GM10248 (cell line): Measurements from ENCODE around the gene CFLAR.

ENCODE experiments used
- CTCF ChIA-PET: fragments of 300-600 bp; sonication (Branson Sonifier 250); formaldehyde crosslinking; extraction: SDS; loops from one replicate; lab custom pipeline; 2021; ENCODE audit warnings: antibody characterized with exemption; lab: Yijun Ruan, JAX
- POLR2A ChIA-PET: fragments of 350-650 bp; sonication (Branson Sonifier 250); formaldehyde crosslinking; extraction: SDS; loops from one replicate; lab custom pipeline; 2020; ENCODE audit warnings: antibody characterized with exemption; lab: Yijun Ruan, JAX
- DNase-seq: peaks from one replicate; pipeline ENCODE4 v3.0.0; 2012; ENCODE audit errors: extremely low spot score
- CTCF ChIP-seq: IDR thresholded peaks from 2 replicates; pipeline ENCODE4 v1.5.1; 2012; ENCODE audit warnings: mild to moderate bottlenecking, low read depth; ENCODE audit errors: extremely low read depth, missing control alignments, control extremely low read depth

CFLAR gene

GRCh38 chr2:201116115-201116958, at the start of gene CFLAR:
CFLAR (plus strand) TSS chr2:201116164; CDS start chr2:201129866, 13,702 bp downstream.
- ChIA-PET POLR2A (interaction anchor here (0.7 to 0.8 kb wide), 3 partner anchors 9 to 333 kb away, joined by 3 read pairs; no protein-coding TSS in a partner anchor), CTCF (interaction anchor here (0.6 to 4.5 kb wide), 12 partner anchors 10 to 211 kb away, joined by 3 to 19 read pairs (median 4); partner anchors contain the start of gene CASP10)
- TF ChIP-seq CTCF = no peak
- DNase-seq = peak; percentile 80

- CTCF ChIA-PET = interaction anchor here (0.7 to 8.7 kb wide), 13 partner anchors 15 to 362 kb away, joined by 3 to 126 read pairs (median 5); partner anchors contain the start of gene ORC2
- DNase-seq = peak; percentile 22
- POLR2A ChIA-PET = no interaction called here
- TF ChIP-seq CTCF = no peak
Observed at GRCh38 chr2:201070948-201071478, 45.0 kb upstream of the CFLAR start.

GRCh38 chr2:201071479-201072200, 44.3 kb upstream of the CFLAR start, which contains the start of the genes HYCC2 and NDUFB3:
HYCC2 (minus strand) TSS chr2:201071671; CDS start chr2:201024009, 47,662 bp downstream.
NDUFB3 (plus strand) TSS chr2:201072001; CDS start chr2:201078883, 6,882 bp downstream.
- CTCF ChIA-PET = interaction anchor here (0.7 to 8.7 kb wide), 8 partner anchors 9 to 167 kb away, joined by 3 to 126 read pairs (median 5); partner anchors contain the start of gene ORC2
- TF ChIP-seq CTCF = peak; percentile 38
- peak; percentile 96 for DNase-seq
- POLR2A ChIA-PET = no interaction called here

- no peak for TF ChIP-seq CTCF
- POLR2A ChIA-PET = no interaction called here
- CTCF ChIA-PET = interaction anchor here (0.7 to 8.7 kb wide), 5 partner anchors 9 to 168 kb away, joined by 3 to 126 read pairs (median 3); no protein-coding TSS in a partner anchor
- no peak for DNase-seq
Observed at GRCh38 chr2:201072201-201072530, 43.8 kb upstream of the CFLAR start.

GRCh38 chr2:201073071-201073470, 42.9 kb upstream of the CFLAR start:
- POLR2A ChIA-PET = no interaction called here
- TF ChIP-seq CTCF = no peak
- no peak for DNase-seq
- CTCF ChIA-PET = interaction anchor here (1.2 kb wide), 1 partner anchor 159 kb away, joined by 3 read pairs; no protein-coding TSS in a partner anchor

- POLR2A ChIA-PET = no interaction called here
- CTCF ChIA-PET = interaction anchor here (1.5 kb wide), 1 partner anchor 157 kb away, joined by 3 read pairs; no protein-coding TSS in a partner anchor
- no peak for DNase-seq
- TF ChIP-seq CTCF = no peak
Observed at GRCh38 chr2:201074996-201075395, 41.0 kb upstream of the CFLAR start.
